ENCODE results near the gene XPC.
"Not testable (repeated sequence)": the region's sequence is repeated elsewhere in the genome, so short reads cannot be mapped to it uniquely, and the experiment has no call there.

Gene XPC

DNA sequence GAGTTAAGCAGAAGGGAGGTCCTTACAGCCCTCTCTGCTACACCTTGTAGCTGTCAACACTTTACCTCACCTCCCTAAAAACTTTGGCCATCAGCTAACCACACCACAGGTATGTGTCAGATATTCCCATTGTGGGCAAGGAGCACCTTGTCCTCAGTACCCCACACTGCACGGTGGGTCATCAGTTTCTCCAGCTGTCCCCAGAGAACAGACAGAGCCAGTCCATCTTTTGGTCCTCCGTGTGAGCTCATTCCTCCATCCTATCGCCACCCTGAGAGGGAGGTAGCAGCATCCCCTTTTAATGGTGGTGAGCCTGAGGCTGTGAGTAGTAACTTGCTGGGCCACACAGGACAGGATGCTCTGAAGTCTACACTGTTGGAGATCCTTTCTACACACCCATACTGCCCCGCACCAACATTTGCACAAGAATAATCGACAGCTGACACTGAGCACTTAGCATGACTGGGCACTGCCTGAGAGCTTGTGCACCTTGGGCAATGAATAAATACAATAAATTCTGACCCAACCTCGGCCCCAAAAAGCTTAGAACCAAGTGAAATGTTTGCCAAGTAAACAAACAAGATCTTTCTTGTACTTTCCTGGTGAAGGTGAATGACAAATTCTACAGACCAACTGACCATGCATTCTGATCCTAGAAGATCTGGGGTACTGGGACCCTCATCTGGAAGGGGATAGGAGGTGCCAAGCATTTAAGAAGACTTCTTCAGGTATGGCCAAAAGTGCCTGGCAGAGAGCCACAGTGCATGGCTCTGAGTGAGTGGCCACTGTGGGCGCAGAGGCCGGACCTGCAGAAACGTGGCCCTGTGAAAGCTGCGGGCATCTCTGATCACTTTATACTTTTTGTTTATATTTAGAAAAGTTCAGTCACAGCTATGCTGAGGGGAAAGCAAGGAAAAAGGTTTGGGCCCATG is 60.7 kb downstream of the XPC start:
- TF ChIP-seq, protein P1, sequence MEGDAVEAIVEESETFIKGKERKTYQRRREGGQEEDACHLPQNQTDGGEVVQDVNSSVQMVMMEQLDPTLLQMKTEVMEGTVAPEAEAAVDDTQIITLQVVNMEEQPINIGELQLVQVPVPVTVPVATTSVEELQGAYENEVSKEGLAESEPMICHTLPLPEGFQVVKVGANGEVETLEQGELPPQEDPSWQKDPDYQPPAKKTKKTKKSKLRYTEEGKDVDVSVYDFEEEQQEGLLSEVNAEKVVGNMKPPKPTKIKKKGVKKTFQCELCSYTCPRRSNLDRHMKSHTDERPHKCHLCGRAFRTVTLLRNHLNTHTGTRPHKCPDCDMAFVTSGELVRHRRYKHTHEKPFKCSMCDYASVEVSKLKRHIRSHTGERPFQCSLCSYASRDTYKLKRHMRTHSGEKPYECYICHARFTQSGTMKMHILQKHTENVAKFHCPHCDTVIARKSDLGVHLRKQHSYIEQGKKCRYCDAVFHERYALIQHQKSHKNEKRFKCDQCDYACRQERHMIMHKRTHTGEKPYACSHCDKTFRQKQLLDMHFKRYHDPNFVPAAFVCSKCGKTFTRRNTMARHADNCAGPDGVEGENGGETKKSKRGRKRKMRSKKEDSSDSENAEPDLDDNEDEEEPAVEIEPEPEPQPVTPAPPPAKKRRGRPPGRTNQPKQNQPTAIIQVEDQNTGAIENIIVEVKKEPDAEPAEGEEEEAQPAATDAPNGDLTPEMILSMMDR (conservative IDR thresholded peaks at IDR 0.05), result no peak
- H3K27ac ChIP-seq, result peak overlapping the region; percentile 97

DNA sequence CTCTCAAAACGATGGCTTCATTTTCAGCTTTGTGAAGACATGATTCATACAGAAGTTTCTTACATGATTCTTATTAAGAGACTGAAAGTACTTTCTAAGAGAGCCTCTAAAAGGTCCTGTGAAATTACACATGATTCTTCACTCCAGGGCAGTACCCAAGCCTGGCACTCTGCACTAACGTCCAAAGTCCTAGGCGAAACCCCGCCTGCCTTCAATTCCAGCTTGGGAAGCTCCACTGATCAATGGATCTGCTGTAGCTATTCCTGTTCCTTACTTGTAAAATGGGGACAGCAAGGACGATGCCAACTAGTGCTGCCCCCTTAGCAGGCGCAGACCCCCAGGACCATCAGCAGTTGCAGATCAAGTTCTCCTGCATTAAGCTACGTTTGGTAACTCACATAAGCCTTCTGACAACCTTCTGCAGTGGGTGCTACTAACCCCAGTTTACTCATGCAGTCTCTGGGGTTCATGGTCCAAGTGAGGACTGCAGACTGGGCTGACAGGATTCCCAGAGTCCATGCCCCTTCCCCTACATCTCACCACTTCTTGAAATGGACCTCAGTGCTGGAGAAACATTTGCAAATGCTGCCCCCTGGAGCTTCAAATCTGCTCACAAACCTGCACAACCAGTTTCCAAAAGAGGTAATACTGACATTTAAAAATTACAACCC is 64.3 kb downstream of the XPC start:
- TF ChIP-seq, protein P1 (conservative IDR thresholded peaks at IDR 0.05), result peak; percentile 78
- H3K27ac ChIP-seq, result peak overlapping the region; percentile 31; the same call in 1 of the 2 replicates

DNA sequence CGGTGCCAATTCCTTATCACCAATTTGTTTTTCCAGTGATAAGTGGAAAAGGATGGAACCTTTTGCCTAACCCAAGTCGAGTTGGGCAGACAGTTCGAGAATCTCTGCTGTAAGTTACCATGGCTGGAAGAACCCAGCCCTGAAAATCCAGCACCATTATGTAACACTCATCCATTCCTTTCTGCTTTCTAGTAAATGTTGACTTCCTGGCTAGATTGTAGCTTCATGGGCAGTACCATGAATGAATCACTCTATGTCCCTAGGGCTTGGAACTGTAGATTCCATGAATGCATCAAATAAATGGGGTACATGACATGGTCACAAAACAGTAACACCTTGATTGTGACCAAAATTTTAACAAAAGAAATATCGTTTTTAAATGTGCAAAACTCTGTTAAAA is 67.7 kb downstream of the XPC start:
- TF ChIP-seq, protein P1 (conservative IDR thresholded peaks at IDR 0.05), result no peak

DNA sequence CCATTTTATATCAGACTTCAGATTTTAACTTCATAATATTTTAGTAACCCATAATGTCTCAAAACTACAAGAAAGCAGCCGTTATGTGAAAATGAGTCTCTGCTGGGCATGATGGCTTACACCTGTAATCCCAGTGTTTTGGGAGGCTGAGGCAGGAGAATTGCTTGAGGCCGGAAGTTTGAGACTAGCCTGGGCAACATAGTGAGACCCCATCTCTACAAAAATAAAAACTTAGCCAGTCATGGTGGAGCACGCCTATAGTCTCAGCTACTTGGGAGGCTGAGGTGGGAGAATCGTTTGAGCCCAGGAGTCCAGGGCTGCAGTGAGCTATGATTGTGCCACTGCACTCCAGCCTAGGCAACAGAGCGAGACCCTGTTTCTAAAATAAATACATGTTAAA is 68.6 kb downstream of the XPC start:
- H3K27ac ChIP-seq, result not testable (repeated sequence)

More for the DNA sequence above, 67.7 kb downstream of the XPC start:
- no peak overlapping the region for H3K27ac ChIP-seq

DNA sequence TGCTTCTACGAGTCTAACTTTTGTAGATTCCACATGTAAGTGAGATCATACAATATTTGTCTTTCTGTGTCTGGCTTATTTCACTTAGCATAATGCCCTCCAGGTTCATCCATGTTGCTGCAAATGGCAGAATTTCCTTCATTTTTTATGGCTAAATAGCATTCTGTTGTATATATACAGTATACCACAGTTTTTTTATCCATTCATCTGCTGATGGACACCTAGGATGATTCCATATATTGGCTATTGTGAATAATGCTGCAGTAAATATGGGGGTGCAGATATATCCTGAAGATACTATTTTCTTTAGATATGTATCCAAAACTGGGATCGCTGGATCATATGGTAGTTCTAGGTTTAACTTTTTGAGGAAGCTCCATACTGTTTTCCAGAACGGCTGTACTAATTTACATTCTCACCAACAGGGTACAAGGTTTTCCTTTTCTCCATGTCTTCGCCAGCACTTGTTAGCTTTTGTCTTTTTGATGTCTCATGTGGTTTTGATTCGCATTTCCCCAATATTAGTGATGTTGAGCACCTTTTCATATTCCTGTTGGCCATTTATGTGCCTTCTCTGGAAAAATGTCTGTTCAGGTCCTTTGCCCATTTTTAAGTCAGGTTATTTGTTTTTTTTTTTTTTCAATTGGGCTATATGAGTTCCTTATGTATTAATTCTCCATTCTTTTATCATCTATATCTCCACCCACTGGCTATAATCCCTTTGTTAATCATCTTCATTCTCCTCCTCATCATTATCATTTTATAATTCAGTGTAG is 80.6 kb downstream of the XPC start:
- no peak overlapping the region for H3K27ac ChIP-seq
- TF ChIP-seq, protein P1 (conservative IDR thresholded peaks at IDR 0.05), result no peak

DNA sequence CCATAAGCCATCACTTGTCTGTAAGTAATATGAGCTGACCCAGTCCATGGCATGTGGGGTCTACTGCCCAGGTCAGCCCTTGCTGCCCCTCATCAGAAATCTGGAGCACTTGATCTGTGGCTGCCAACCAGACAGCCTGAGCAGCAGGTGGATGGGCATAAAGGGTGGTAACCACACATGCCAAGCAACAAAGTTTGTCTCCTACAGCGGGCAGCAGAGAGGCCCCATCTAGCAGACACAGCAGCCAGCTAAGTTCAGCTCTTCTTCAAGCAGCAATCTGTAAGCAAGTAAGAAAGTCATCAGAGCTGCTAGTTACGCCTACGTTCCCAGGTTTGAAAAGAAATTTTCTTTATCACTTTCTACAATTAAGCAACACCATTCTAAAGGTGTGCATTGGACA is 81.7 kb downstream of the XPC start:
- no peak overlapping the region for H3K27ac ChIP-seq
- TF ChIP-seq, protein P1 (conservative IDR thresholded peaks at IDR 0.05), result no peak
